ENCODE data around the gene CUL7.

CUL7 gene

GRCh38 chr6:43062818-43063217 is 9.2 kb upstream of the CUL7 start:
- TF ChIP-seq, protein P1, sequence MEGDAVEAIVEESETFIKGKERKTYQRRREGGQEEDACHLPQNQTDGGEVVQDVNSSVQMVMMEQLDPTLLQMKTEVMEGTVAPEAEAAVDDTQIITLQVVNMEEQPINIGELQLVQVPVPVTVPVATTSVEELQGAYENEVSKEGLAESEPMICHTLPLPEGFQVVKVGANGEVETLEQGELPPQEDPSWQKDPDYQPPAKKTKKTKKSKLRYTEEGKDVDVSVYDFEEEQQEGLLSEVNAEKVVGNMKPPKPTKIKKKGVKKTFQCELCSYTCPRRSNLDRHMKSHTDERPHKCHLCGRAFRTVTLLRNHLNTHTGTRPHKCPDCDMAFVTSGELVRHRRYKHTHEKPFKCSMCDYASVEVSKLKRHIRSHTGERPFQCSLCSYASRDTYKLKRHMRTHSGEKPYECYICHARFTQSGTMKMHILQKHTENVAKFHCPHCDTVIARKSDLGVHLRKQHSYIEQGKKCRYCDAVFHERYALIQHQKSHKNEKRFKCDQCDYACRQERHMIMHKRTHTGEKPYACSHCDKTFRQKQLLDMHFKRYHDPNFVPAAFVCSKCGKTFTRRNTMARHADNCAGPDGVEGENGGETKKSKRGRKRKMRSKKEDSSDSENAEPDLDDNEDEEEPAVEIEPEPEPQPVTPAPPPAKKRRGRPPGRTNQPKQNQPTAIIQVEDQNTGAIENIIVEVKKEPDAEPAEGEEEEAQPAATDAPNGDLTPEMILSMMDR (IDR thresholded peaks at IDR 0.05), result no peak
- Histone ChIP-seq H3K27ac (no peak overlapping the region), H3K4me3 (no peak overlapping the region), H3K9me3 (no peaks in the 10 kb centered on the region), H3K4me1 (peaks cover 4 to 27% (median 21%) of the 10 kb centered on the region in 4 donors), H3K27me3 (no peaks in the 10 kb centered on the region), H3K36me3 (peaks cover 16 to 55% (median 30%) of the 10 kb centered on the region in 3 donors)
- intact Hi-C loops (cut with DNase I; ENCODE audit: low total_unique reads), result no loop called here
- peak in 1 of 2 donors; percentile 39 for DNase-seq

- TF ChIP-seq, protein P1 (IDR thresholded peaks at IDR 0.05), result no peak
- peaks cover 13 to 60% (median 35%) of the 10 kb centered on the region in 3 donors for H3K36me3 ChIP-seq
- no peak for DNase-seq
- intact Hi-C loops (cut with DNase I; ENCODE audit: low total_unique reads), result no loop called here
- H3K27ac ChIP-seq, result no peak overlapping the region
- no peaks in the 10 kb centered on the region for H3K9me3 ChIP-seq
- peaks cover 4 to 30% (median 21%) of the 10 kb centered on the region in 4 donors for H3K4me1 ChIP-seq
- H3K4me3 ChIP-seq, result no peak overlapping the region
- H3K27me3 ChIP-seq, result no peaks in the 10 kb centered on the region
These were observed 8.2 kb upstream of the CUL7 start for GRCh38 chr6:43061861-43062260.

- intact Hi-C loops (cut with DNase I; ENCODE audit: low total_unique reads), result no loop called here
- Histone ChIP-seq H3K36me3 (peaks cover 5 to 60% (median 35%) of the 10 kb centered on the region in 3 donors), H3K4me3 (peak overlapping the region; percentile 76 to 92), H3K4me1 (peaks cover 4 to 30% (median 21%) of the 10 kb centered on the region in 4 donors), H3K9me3 (no peaks in the 10 kb centered on the region), H3K27me3 (no peaks in the 10 kb centered on the region), H3K27ac (peak overlapping the region in 1 of 2 donors; percentile 91)
- TF ChIP-seq, protein P1 (IDR thresholded peaks at IDR 0.05), result no peak
- no peak for DNase-seq
These were observed 7.3 kb upstream of the CUL7 start for GRCh38 chr6:43060755-43061633.

DNA sequence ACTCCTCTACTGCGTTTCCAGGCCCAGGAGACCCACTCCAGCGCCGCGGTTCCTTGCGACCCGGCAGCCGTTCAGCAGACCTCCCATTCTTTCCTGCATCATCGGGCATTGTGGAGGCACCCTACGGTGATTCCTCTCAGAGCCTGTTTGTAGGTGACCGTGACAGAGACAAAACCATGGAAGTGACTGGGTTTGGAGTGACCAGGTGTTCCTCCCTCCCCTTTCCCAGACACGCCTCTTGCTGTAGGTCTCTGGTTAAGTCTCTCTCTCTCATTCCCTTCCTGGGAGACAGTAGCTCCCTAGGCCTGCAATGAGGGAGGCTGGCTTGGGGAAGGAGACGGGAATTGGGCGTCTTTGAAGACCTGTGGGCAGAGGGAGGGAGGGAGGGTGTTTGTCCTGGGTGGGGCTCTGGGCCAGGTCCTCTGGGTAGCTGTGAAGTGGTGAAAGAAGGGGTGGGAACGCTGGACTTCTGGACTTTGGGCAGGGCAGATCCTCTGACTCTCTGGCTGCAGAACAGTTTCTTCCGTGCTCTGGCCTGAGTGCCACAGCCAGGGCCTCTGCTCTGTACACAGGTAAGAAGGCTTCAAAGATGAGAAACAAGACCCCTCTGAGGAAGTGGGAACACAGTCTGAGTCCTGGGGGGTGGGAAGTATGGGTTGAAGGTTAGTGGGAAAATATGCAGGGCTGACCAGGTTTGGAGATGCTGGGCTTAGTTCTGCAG is 6.5 kb upstream of the CUL7 start:
- H3K4me1 ChIP-seq, result peaks cover 4 to 30% (median 21%) of the 10 kb centered on the region in 4 donors
- peak in 1 of 2 donors; percentile 65 for DNase-seq
- peak overlapping the region; percentile 76 to 92 for H3K4me3 ChIP-seq
- H3K27ac ChIP-seq, result peak overlapping the region; percentile 83 to 91
- intact Hi-C loops (cut with DNase I; ENCODE audit: low total_unique reads), result no loop called here
- TF ChIP-seq, protein P1 (IDR thresholded peaks at IDR 0.05), result no peak
- H3K36me3 ChIP-seq, result peaks cover 0 to 60% (median 35%) of the 10 kb centered on the region in 3 donors
- no peaks in the 10 kb centered on the region for H3K9me3 ChIP-seq
- no peaks in the 10 kb centered on the region for H3K27me3 ChIP-seq

DNA sequence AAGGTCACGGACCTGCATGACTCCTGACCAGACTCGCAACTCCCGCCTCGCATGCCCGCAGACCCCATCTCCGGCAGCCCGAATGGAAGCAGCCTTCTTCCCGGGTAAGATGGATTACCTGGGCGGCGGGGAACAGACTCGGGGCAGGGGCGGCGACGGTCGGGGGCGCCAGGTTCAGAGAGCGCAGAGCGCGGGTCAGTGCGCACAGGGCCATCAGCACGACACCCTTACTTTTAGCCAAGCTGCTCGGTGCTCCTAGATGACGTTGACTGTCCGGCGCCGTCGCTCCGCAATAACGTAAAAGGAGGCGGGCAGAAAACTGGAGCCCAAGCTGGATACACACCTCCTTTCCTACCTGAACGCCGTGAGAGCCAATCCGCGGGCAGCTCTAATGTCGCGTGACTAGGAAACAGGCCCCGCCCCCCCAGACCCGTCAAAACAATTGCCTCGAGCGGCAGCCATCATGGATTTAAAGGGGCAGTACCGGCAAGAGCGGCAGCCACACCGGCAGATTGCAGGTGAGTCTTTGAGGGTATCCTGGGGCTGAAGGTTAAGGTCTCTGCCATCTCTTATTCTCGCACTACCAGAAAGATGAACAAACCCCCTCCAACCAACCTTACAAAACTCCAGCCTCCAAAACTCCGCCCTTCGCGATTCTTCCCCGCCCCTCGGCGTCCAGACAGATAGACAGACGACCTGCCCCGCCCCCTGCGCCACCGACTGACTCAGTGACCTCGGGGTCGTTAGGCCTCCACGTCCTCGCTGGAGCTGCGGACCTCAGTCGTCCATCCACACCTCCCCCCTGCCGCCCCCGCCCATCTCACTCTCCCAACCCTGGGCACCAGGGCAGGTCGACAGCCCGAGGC is 5.8 kb upstream of the CUL7 start, which contains the start of the genes KLC4 and MRPL2:
TSS of gene KLC4 (plus strand) at position 464 of the 866 bp plus-strand sequence. CDS start 1,705 bp downstream, outside the sequence.
TSS of gene MRPL2 (minus strand) at position 267 of the 866 bp plus-strand sequence. CDS start at position 214, 53 bp downstream.
- TF ChIP-seq, protein P1 (IDR thresholded peaks at IDR 0.05), result no peak
- Histone ChIP-seq H3K9me3 (no peaks in the 10 kb centered on the region), H3K4me1 (peaks cover 4 to 30% (median 23%) of the 10 kb centered on the region in 4 donors), H3K27ac (peak within 1 kb of the TSS; percentile 83 to 91), H3K4me3 (peak within 1 kb of the TSS; percentile 76 to 92), H3K36me3 (peaks cover 0 to 54% (median 35%) of the 10 kb centered on the region in 3 donors), H3K27me3 (no peaks in the 10 kb centered on the region)
- peak; percentile 98 to 99 for DNase-seq
- intact Hi-C loops (cut with DNase I; ENCODE audit: low total_unique reads), result no loop called here
